Measurements from ENCODE around the gene SH3RF2.
A peak's percentile ranks its signal among the peaks of the same experiment; 100 is the strongest.
"Not testable (repeated sequence)": the region's sequence is repeated elsewhere in the genome, so short reads cannot be mapped to it uniquely, and the experiment has no call there.

Gene SH3RF2

GRCh38 chr5:146000072-146000471 is 63.7 kb downstream of the SH3RF2 start:
- DNase-seq (ENCODE audit: low read depth, low spot score): no peak
- no peak overlapping the region for H3K27ac ChIP-seq

DNA sequence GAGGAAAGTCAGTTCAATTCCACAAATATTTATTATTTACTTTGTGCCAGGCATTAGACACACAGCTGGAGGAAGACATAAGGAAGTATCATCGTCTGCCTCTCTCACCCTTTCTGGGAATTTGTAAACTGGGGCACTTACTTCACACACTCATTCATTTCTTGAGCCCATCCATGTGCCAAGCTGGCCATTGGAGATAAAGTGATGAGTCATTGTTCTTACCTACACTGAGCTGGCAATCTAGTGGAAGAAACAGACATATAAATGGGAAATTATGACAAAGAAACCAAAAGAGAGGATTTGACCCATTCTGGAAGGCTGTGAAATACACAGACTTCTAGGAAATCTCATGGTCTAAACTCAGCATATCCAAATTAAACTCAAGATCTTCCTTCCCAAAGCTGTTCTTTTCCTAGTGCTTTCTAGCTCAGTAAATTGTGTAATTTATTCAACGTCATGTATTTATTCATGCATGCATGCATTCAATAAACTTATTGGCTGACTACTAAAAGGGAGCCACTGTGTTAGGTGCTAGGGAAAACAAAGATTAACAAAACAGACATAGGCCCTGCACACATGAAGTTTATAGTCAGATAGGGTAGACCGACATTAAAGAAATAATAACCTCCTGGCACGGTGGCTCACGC is 65.3 kb downstream of the SH3RF2 start:
- DNase-seq (ENCODE audit: low read depth, low spot score): no peak
- no peak overlapping the region for H3K27ac ChIP-seq

DNA sequence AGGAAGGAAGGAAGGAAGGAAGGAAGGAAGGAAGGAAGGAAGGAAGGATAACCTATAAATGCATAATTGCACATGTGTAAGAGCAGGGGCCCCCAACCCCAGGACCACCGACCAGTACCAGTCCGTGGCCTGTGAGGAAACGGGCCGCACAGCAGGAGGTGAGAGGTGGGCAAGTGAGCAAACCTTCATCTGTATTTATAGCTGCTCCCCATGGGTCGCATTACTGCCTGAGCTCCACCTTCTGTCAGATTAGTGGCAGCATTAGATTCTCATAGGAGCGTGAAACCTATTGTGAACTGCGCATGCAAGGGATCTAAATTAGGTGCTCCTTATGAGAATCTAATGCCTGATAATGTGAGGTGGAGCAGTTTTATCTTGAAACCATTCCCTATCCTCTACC is 66.1 kb downstream of the SH3RF2 start:
- DNase-seq (ENCODE audit: low read depth, low spot score): no peak

DNA sequence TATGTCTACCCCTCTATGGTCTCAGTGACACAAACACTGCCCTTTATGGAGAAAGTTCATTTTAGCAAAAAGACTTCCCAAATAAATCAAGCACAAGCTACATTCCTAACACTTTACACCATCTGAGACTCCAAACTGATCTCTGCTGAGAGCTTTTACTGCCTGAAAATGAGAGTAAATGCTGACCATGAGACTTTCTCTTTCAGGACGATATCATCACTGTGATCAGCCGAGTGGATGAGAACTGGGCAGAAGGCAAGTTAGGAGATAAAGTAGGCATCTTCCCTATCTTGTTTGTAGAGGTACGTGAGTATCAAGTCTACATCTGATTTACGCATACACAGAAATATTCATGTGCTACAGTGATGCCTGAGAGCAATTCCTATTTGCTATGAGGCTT is 67.5 kb downstream of the SH3RF2 start:
- no peak overlapping the region for H3K27ac ChIP-seq
- DNase-seq (ENCODE audit: low read depth, low spot score): no peak

More for the DNA sequence above, 66.1 kb downstream of the SH3RF2 start:
- H3K27ac ChIP-seq: no peak overlapping the region

GRCh38 chr5:146005264-146005663 is 68.9 kb downstream of the SH3RF2 start:
- no peak overlapping the region for H3K27ac ChIP-seq
- no peak for DNase-seq (ENCODE audit: low read depth, low spot score)

DNA sequence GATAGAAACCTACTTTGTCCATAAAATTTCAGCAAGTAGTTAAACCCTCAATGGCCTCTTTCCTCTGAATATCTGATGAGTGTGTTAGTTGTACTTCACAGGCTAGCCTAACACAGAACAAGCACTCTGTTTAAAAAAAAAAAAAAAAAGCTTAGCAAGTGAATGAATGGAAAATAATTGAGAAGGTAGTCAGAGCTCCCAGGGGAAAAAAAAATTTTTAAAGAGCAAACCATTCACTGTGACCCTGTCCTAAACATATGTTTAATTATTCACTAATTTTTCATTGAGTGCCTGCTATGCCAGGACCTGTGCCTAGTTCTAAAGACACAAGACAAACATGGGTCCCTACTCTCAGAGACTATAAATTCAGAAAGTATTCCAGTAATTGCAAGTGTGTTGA is 69.3 kb downstream of the SH3RF2 start:
- no peak for DNase-seq (ENCODE audit: low read depth, low spot score)

DNA sequence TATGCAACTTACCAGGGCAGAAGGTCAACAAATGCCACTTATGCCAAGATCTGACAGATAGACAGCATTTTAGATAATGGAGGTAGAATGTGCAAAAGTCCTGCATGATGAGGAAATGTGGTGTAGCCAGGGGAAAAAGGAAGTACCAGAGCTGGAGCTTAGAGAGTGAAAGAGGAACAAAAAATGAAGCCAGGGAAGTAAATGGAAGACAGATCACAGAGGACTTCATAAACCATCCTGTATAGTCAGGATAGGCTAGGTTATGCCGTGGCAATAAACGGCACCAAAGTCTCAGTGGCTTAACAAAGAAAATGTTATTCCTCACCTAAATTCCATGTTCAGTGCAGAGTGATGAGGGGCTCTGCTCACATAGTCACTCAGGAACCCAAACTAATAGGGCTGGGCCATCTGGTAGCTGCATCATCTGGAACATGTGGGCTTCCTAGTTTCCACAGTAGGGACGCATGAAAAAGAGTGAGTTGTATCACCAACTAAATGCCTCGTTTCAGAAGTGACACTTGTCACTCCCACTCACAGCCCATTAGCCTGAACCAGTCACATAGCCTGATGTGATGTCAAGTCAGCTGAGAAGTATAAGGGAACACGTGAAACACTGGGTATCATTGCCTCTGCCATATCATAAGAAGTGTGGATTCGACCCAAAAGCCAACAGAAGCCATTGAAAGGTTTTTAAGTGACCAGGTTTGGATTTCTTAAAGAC is 70.3 kb downstream of the SH3RF2 start:
- DNase-seq (ENCODE audit: low read depth, low spot score): no peak
- no peak overlapping the region for H3K27ac ChIP-seq

More for the DNA sequence above, 69.3 kb downstream of the SH3RF2 start:
- no peak overlapping the region for H3K27ac ChIP-seq

DNA sequence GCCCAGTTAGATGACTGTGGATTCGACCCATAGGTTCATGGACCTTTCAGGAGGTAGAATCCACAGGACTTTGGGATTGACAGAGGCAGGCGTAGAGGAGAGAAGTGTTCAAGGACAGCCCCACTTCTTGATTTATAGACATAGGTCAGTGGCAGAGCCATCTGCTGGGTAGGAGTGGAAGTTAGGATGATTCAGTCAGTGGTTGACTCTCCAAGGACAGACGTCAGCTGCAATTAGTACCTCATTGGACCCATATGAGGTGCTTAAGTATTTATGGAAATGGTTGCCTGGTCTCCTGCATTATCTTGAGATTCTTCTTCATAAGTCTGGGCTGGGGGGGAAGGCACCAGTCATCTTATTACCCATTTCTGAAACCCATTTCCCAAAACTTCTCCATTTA is 70.9 kb downstream of the SH3RF2 start:
- H3K27ac ChIP-seq: no peak overlapping the region
- no peak for DNase-seq (ENCODE audit: low read depth, low spot score)

GRCh38 chr5:146007989-146008388 is 71.6 kb downstream of the SH3RF2 start:
- no peak overlapping the region for H3K27ac ChIP-seq
- no peak for DNase-seq (ENCODE audit: low read depth, low spot score)

DNA sequence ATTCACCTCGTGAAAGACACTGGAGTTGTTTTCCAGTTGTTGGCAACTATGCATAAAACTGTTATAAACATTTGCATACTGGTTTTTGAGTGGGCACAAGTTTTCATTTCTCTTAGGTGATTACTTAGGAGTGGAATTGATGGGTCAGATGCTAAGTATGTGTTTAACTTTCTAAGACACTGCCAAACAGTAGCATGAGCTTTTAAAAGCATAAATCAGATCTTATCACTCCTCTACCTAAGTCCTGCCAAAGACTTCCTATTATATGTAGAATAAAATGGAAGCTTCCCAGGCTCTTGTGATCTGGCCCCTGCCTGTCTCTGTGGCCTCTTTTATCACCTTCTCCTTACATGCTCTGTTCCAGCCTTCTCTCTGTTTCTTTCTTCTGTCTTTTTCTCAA is 72.6 kb downstream of the SH3RF2 start:
- H3K27ac ChIP-seq: no peak overlapping the region
- DNase-seq (ENCODE audit: low read depth, low spot score): peak; percentile 24

- H3K27ac ChIP-seq; DNase-seq (ENCODE audit: low read depth, low spot score): not testable (repeated sequence)
These were observed 74.1 kb downstream of the SH3RF2 start for GRCh38 chr5:146010447-146010846.

GRCh38 chr5:146013761-146014160 is 77.4 kb downstream of the SH3RF2 start:
- H3K27ac ChIP-seq: no peak overlapping the region
- no peak for DNase-seq (ENCODE audit: low read depth, low spot score)

GRCh38 chr5:146015001-146015400 is 78.6 kb downstream of the SH3RF2 start:
- H3K27ac ChIP-seq: no peak overlapping the region
- no peak for DNase-seq (ENCODE audit: low read depth, low spot score)

DNA sequence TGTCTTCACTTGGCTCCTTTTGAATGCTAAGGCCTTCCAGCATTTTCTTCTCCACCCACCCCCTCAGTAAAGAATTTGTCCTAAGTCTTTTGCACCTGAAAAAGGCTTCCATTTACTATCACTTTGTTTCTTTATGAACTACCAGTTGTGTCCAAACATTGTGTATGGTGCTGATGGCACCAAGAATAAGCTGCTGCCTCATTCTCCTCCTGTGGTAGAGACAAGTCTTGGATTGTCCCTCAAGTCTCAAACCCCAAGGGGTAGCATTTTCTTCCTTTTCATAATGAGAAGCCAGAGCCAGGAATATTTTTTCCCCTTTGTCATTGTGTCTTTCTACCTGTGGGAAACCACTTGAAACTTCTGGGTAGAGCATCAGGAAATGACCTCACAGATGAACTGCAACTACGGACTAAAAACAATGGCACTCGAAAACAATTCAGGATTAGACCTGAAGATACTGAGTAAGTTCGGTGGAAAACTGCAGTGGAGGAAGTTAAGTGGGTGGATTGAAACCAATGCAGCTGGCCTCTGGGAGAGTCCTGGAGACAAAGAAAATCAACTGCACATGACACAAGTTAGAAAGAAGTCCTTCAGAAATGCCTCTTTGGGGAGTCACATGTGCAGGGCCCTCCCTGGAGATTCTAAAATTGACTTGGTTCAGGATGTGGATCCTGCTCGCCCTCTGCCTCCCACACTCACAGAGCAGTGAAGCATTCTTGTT is 80.5 kb downstream of the SH3RF2 start:
- H3K27ac ChIP-seq: no peak overlapping the region
- DNase-seq (ENCODE audit: low read depth, low spot score): no peak

GRCh38 chr5:146018514-146019375 is 82.4 kb downstream of the SH3RF2 start:
- H3K27ac ChIP-seq: no peak overlapping the region

DNA sequence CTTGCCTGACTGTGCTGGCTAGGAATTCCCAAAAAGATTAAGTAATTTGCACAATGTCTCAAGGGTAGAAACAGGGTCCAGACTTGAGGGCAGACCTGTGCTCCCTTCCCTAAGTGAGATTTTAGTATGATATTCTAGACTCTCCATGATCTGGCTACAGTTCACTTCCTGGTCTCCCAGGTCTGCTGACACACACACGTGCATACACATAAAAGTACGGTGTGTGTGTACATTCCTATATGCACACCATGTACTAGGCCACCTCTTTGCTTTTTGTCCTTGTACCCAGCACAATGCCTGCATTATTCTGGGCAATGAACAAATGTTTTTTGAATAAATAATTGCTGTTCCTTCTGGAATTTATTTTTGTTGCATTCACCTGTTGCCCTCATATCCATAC is 83.7 kb downstream of the SH3RF2 start:
- no peak for DNase-seq (ENCODE audit: low read depth, low spot score)
- H3K27ac ChIP-seq: no peak overlapping the region

More at GRCh38 chr5:146018514-146019375, 82.4 kb downstream of the SH3RF2 start:
- no peak for DNase-seq (ENCODE audit: low read depth, low spot score)

DNA sequence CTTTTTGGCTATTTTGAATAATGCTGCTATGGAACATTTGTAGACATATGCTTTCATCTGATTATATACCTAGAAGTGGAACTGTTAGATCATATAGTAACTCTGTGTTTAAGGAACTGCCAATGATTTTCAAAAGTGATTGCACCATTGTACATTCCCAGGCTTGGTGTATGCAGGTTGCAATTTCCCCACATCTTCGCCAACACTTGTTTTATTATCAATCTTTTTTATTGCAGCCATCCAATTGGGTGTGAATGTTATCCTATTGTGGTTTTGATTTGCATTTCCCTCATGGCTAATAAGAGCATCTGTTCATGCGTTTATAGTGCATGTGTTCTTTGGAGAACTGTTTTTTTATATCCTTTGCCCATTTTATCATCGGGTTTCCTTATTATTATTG is 87.7 kb downstream of the SH3RF2 start:
- H3K27ac ChIP-seq: no peak overlapping the region
- no peak for DNase-seq (ENCODE audit: low read depth, low spot score)

DNA sequence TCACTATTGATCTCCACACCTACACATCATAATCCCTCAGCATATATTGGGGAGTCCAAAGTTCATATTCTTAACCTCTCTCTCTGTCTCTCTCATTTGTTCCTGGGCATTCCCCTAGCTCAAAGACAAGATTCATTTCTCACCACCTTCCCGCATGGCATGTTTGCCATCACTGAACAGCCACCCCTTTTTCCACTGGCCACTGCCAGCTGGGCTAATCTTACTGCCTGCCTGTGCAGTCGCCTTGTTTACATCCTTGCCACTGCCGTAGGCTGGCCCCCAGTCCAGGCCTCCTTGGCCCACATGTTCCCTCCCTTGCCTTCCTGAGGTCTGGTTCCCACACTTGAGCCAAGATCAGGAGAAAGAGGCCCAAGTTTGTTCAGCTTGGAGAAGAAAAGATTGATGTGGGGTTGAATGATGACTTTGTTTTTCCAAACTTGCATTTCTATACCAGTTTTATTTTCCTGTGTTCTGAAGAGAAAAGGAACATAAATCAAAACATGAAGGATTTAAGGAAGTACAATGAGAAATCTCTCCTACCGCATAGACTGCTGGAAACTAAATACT is 88.8 kb downstream of the SH3RF2 start:
- no peak overlapping the region for H3K27ac ChIP-seq
- DNase-seq (ENCODE audit: low read depth, low spot score): no peak

GRCh38 chr5:146025681-146026080 is 89.3 kb downstream of the SH3RF2 start:
- no peak for DNase-seq (ENCODE audit: low read depth, low spot score)
- no peak overlapping the region for H3K27ac ChIP-seq

Data from epithelial cell of prostate (primary cell).